NCI-H510A (cell line): ENCODE data around the gene PGBD2.
A peak's percentile ranks its signal among the peaks of the same experiment; 100 is the strongest.
"Not testable (repeated sequence)": the region's sequence is repeated elsewhere in the genome, so short reads cannot be mapped to it uniquely, and the experiment has no call there.

Source experiments
- DNase-seq: peaks from one replicate; lab custom pipeline; 2025; lab: John Stamatoyannopoulos, UW

The PGBD2 gene, protein sequence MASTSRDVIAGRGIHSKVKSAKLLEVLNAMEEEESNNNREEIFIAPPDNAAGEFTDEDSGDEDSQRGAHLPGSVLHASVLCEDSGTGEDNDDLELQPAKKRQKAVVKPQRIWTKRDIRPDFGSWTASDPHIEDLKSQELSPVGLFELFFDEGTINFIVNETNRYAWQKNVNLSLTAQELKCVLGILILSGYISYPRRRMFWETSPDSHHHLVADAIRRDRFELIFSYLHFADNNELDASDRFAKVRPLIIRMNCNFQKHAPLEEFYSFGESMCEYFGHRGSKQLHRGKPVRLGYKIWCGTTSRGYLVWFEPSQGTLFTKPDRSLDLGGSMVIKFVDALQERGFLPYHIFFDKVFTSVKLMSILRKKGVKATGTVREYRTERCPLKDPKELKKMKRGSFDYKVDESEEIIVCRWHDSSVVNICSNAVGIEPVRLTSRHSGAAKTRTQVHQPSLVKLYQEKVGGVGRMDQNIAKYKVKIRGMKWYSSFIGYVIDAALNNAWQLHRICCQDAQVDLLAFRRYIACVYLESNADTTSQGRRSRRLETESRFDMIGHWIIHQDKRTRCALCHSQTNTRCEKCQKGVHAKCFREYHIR

DNA sequence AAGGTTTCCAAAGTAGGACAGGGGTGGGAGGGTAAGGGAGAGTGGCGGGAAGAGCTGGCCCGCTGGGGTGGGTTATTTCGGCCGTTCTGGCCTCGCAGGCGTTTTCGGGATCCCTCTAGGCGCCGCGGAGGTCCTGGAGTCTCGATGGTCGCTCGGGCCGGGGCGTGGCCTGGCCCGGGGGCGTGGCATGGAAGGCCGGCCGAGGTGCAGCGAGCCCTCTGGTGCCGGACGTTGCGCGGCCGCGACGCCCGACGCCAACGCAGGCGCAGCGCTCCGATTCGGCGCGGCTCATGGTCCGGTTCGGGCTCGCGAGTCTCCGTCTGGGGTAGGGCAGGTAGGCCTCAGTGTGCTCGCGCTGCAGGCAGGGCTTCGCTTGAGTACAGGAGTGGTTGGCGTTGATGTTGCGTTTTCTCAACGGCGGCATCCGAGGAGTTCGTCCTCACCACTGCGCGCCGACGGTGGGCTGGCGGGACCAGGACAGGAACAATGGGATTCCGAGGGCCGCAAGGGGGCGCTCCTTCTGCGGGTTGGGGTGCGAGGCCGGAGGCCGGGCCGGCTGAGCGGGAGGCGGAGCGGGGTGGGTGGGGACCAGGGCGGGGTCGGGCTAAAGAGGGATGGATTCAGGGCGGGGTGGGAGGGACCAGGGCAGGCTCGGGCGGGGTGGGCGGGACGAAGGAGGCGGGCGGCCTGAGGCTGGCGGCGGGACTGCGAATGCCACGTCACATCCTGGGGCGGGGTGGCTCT, at the start of gene PGBD2:
TSS of gene PGBD2 (plus strand) at position 227 of the 744 bp plus-strand sequence. CDS start 7,628 bp downstream, outside the sequence.
- peak; percentile 65 for DNase-seq

DNA sequence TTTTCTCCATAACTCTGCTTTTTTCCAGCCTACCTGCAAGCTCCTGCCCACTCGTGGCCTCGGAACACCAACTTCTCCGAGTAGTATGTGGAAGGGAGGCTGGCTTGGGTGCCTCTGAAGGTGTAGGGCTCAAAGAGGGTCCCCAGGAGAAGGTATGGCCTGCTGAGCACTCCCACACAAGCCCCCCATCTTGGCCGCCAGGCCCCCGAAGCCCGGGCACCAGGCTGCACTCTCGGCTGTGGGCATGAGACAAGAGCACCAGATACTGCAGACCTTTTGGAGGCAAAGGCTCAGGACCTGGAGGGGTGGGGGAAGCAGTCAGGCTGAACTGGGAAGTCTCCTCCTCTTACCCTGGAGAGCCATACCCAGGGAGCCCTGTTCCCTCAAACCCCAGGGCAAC, 48.8 kb upstream of the PGBD2 start:
- no peak for DNase-seq

DNA sequence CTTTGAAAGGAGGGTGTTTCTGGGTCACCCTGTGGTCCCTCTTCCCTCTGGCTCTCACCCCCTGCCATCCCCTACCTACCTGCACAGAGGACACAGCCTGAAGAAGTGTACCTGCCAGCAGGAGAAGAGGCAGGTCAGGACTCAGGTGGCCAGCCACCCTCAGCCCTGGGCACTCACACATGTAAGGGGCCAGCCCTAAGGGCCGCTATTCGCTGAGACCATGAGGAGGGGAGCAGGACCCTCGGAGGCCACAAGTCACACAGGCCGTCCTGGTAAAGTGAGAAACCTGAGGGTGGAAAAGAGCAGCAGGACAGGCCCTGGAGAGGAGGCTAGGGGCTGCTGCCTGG, 48.3 kb upstream of the PGBD2 start:
- DNase-seq, result no peak

DNA sequence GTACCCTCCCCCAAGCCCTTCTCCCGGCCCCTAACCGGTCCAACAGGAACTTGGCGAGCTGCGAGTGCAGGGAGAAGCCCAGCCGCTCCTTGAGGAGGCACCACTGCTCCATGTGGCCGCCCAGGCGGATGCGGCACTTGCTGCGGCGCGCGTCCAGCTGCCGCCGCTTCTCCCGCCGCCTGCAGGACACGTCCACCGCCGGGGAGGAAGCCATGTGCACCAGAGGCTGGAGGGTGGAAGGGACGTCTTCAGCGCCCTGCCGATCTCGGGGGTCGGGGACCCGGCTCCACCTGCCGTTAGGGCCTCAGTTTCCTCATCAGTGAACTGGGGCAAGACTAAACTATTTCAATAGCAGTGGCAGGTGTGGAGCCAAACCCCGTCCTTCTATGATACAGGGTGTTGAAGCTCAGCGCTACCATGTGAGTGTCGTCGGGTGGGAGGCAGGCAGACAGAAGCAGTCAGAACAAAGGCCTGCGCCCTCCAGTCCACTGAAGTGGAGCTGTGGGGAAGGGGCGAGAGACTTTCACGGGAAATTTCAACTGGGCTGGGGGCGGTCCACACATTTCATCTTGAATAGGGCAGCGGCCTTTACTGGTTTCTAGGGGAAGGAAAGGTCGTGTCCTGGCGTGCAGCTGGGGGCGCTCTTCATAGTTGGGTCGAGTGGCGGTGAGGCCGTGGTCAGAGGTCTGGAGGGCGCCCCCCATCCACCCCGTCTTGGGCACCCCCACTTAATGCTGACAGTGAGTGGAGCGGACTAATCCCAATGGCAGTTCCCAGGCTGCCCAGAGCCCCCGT, 47.7 kb upstream of the PGBD2 start:
- peak; percentile 43 for DNase-seq

DNA sequence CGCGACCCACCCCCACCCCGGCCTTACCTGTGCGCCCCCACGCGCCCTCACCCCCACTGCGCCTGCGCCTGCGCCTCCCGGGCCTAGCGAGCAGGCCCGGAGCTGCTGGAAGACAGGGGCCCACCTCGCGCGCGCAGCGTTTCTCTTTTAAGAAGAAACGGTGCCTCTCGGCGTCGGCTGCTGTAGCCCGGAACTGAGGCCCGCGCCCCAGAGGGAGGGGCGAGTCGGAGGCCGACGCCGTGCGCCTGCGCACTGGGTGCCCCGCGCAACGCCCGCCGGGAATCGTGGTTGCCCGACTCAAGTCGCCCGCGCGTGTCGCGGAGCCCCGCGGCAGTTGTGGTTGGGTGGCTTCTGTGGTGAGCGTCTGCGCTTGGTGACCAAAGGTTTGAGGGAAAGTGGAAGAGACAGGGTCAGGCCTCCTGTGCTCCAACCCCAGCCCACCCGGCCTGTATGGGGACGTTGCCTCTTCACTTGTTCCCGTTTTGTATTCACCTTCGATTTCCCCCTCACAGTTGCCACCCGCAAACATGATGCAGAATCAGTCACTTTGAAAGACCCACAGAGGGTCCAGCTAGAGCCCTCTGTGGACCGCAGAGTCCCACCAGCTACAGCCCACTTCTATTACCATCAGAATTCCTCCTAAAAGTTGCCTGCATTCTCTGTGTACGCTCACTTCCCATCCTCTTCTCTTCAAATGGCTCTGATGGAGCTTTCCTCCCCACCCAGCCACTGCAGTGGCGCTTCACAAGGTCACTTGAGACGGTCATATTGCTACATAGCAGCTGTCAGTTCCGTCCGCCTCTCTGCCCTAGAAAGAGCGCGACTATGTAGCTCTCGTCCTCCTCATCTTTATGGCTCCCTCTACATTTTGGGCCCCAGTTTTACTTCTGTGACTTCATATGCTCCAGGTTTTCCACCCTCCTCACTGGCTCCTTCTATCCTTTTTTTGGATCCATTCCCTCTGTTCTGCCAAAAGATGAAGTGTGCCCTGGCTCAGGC, 46.8 kb upstream of the PGBD2 start, which contains the start of gene ZNF692:
TSS of gene ZNF692 (minus strand) at position 195 of the 999 bp plus-strand sequence. CDS start 776 bp downstream, outside the sequence.
- DNase-seq, result peak; percentile 73

DNA sequence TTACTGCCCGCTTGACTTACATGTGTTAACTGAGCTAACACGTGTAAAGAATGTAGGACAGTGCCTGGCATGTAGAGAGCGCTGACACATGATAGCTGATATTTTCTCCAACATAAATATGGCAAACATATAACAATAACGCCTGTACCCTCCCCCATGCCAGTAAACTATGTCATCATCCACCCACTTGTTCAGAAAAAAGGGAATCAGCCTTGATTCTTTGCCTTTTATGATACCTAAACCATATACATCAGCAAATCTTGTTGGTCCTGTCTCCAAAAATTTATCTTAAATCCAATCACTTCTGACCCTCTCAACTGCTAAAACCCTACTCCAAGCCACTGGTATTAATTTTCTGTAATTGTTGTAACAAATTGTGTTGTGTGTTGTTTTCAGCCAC, 46.0 kb upstream of the PGBD2 start:
- no peak for DNase-seq

DNA sequence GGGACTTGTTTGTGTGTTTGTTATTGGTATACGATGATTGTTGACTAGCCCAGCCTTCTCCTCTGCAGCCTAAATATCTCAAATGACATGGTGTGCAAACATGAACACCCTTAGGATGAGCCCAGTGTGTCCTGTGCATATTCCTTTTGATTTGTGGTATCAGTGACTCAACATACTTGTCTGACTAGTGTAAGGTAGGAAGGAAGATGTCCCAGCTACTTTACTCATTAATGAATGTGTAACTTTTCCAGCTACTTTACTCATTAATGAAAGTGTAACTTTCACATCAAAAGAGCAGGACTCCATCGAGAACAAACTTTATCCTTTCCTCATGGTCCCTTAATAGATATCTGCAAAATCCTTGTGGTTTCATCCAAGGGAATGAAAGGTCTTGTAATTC, 44.4 kb upstream of the PGBD2 start:
- DNase-seq, result no peak

DNA sequence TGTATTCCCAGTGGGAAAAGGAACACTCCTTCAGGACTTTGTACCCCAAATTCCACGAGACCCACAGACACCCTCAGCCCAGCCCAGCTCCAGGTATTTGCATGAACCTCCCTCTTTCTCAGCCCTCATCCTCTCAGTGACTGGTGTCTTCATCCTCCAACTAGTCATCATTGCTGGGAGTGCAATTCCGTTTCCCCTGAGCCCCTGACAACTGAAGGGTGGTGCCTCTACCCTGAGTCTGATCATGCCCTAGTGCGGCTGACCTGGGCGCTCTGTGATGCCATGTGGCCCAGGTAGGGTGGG, 43.4 kb upstream of the PGBD2 start:
- no peak for DNase-seq

DNA sequence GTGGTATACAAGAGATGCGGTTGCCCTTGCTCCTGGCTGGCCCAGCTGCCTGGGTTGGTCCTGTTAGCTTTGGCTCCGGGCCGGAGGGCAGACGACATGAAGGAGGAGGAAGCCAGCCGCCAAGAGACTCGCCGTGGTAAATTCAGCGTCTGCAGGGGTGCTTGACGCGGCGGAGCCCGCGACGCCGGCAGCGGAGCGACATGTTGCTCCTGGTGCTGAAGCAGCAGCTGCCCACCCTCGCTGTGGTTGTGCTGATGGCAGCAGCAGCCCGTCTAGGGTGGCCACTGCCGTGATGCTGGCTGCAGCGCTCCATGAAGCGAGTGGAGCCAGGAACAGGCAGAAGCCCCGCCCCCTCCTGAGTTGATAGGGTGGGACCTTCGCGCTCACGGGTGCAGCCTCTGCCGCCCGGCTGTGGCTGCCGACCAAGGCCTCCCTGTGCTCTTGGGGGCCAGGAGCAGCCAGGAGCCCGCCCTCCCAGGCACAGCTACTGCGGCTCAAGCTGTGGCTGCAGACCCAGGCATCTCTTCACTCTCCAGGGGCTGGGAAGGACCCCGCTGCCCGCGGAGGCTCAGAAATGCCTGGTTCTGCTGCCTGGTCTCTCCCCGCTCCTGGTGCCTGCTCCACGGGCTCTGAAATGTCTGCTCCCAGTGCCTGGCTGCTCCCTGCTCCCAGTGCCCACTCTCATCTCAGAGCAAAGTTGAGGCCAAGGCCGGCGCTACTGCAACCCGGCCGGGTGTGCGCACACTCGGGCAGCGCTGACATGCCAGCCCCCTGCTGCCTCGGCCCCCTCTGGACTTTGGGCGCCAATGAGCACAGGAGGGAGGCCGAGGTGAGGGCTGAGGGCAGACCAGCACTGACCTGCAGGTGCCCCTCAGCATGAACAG, 42.8 kb upstream of the PGBD2 start:
- DNase-seq, result peak; percentile 58

DNA sequence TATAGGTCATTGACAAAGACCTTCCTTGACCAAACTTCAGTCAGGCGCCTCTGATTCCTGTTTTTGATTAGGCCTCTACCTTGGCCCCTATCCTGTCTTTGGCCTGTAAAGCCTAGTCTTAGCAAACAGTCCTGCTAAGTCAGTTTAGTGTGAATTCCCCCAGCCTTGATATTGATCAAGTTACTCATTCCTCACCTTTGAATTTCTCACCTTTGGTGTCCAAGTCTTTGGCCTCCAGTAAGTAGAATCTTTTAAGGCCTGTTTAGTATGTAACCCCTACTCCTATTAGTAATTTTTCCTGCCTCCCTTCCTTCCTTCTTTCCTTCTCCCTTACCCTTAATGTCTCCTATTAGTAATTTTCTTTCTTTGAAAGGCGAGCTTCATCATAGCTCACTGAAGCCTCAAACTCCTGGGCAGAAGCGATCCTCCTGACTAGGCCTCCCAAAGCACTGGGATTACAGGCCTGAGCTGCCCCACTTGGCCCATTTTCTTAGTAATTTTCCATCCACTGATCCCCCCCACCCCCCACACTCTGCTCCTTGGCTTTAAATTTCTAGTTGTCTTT, 34.1 kb upstream of the PGBD2 start:
- DNase-seq, result no peak

DNA sequence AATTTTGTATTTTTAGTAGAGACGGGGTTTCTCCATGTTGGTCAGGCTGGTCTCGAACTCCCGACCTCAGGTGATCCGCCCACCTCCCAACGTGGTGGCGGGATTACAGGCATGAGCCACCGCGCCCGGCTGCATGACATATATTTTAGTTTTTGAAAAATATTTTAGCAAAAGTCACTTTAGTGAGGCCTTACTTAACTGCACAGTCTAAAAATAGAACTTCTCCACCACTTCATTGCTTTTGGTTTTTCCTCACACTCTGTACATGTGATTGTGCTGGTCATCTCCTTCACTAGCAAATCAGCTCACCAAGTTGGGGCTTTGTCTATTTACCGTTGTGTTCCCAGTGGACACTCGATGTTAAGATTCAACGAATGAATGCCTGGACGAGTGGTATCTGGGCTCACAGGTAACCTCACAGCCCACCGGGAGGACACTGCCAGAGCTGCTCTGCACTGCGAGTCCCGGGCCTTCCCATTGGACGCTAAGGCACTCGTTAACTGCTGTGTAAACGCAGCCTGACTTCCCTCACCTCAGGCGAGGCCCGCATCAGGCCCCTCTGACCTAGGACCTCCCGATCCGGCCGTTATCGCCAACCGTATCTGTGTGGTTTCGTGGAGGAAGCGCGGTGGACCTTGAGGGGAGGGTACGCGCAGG, 33.2 kb upstream of the PGBD2 start:
- peak; percentile 62 for DNase-seq

DNA sequence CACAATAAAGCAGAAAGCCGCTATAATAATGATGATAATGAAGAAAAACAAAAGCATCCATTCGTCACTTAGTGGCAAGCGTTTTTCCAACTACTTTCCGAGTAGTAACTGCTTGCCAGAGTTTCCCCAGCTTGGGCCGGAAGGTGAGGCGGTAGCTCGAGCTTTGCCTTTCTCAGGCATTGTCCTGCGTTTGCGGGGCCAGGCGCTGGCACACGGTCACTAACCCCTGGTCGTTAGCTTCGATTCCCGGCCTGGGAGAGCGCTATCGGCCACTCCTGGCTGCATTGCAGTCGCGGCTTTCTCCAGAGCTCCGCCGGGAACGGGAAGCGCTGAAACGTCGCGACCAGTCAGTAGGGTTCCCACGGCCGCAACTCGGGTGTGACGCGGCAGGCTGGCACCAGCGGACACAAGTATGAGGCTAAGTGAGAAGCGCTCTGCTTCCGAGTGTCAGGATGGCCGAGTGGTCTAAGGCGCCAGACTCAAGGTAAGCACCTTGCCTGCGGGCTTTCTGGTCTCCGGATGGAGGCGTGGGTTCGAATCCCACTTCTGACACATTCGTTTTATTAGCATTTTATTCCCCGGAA, 32.5 kb upstream of the PGBD2 start:
- peak; percentile 66 for DNase-seq

DNA sequence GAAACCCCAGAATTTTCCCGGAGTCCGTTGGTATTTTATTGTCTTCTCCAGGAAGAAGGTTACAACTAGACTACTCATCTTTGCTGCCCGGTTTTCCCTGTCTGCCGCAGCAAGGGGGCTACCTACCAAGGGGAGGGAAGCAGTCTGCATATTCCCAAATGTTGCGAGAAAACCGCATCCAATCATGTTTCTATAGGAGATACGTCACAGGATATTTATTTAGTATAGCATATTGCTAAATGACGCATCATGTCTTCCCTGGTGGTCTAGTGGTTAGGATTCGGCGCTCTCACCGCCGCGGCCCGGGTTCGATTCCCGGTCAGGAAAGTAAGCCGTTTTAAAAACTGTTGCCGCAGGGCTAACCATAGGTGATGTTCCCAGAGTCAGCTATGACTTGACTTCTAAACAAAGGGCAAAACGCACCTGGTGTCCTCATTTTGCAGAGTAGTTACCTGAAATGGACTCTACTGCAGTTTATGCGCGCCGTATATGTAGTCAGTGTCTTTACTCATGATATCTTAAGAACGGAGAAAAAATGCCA, 32.0 kb upstream of the PGBD2 start:
- DNase-seq, result peak; percentile 43

DNA sequence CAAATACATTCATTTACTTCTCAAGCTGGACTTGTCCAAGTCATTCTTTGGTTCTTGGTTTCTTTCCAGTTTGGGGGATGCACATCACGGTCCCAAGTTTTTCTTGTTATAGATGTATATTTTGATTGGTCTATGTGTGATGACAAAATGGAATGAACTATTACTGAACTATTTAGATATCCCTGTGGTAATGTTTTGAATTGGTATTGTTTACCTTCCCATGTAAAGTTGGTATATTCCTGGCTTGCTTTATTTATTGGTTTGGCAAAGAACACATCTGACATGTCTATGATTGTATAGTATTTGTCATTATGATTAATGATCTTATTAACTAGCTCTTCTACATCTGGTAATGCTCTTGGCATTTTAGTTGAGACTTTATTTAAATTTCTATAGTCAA, 24.8 kb upstream of the PGBD2 start:
- no peak for DNase-seq

DNA sequence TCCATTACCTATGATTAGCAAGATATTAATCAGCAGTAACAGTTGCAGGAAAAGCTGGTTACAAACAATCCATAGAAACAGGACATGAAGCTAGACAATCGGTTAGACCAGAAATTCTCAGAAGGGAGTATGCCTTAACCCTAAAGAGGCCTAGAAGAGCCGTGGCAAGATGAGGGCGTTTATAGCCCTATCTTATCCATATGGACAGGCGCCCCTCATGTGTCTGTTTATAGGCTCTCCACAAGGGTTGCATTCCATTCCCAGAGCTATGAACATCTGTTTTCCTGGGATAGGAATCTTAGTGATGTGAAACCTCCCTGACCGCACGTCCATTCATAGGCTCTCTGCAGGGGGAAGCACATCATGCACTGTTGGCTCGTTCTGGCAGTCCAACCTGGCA, 23.6 kb upstream of the PGBD2 start:
- not testable (repeated sequence) for DNase-seq

DNA sequence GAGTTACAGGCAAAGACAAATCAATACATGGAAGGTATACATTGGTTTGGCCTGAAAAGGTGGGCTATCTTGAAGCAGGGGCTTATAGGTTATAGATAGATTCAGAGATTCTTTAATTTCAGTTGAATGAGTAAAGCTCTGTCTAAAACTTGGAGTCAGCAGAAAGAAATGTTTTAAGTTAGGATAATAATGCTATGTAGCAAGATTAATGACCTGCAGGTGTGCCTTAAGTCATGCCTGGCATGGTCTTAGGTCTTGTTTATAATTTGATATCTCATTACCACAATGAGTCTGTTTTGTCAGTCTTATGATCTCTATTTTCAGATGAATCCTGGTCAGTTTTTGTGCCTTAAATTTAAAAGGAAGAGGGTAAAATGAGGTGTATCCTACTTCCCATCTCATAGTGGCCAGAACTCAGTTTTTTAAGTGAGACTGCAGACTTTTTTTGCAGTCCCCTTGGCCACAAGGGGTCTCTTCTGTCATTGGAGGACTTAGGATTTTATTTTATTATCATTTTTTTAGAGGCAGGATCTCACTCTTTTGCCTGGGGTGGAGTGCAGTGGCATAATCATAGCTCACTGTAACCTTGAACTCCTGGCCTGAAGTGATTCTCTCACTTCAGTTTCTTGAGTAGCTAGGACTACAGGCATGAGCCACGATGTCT, 21.3 kb upstream of the PGBD2 start:
- no peak for DNase-seq

DNA sequence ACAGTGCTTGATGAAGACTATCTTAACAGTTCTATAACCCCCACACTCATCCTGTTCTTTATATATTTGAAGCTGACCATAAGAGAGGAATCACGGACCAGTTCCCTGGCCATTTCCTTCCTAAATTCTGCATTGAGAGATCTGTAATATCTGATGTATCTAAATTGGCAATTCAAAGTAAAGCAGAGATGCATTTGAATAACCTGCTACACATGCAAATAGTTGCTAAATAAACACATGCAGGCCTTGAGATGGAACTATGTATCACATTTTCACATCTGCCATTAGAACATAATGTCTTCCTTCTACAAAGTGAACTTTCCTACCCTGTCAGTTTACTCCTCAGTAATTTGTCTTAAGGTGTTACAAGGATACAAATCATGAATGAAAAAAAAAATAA, 20.4 kb upstream of the PGBD2 start:
- no peak for DNase-seq
